ENCODE data around the gene SLC22A17.

The SLC22A17 gene

DNA sequence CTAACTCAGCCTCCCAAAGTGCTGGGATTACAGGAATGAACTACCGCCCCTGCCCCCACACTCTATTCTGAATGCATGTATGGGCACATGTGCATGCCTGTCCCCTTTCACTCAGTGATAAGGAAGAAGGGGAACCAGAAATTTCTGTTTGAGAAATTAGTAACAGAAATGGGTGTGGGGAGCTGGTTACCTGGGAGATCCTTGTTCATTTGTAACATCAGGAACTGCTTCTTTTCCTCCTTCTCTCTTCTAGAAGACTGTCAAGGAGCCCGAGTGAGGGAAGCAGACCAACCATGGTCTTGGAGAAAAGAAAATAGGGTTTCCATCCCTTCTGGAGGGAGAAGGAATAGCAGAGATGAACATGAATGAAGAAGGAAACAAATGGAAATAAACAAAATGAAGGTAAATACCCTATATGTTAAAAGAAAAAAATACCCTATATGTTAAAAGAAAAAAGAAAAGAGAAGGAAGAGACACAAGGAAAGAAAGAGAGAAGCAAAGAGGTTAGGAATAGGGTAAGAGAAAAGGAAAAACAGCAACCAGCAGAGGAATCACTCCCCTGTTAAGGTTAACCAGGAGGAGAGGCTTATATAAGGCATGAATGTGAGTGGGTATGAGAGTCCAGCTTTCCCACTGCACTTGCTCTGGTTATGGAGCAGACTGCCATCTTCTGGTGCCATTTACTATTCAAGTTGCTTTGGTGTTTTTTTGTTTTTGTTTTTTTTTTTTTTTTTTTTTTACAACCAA, 53.3 kb downstream of the SLC22A17 start:
- ATAC-seq (no peak), DNase-seq (ENCODE audit: low spot score in 2 of 2) (no peak)
- Mint-ChIP-seq H3K4me1 (peaks cover 40% of the 10 kb centered on the region), H3K27ac (peak overlapping the region; percentile 97), H3K4me3 (peak overlapping the region; percentile 97), H3K36me3 (peaks cover 63% of the 10 kb centered on the region), H3K9me3 (no peaks in the 10 kb centered on the region)

DNA sequence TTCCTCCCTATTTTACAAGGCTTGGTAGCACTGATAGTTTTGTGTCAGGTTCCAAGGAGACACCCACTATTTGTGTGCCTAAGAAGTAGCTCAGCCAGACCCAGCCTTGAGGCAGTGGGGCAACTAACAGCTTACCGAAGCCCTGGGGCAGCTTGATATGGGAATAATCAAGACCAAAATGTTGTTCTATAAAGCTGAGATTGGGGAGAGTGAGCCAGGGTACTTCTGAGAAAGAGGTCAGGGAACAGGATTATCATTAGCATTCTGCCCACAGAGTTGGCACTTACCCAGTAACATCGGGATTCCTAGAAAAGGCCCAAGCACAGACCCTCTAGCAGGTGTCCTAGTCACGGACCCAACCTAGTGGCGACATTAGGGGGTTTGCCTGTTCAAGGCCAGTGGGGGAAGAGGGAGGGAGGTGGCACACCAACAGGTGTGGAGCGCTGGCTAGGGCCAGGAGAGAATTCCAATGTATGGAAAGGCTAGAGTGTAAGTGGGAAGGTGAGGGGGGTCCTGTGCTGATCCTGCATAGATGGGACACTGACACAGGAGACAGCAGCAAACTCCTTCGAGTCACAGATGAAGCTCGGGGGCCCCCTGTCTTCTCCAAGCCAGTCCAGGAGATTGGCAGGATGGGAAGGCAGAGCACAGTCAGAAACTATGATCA, 54.9 kb downstream of the SLC22A17 start:
- H3K36me3 Mint-ChIP-seq = peaks cover 60% of the 10 kb centered on the region
- H3K4me3 Mint-ChIP-seq = no peak overlapping the region
- H3K9me3 Mint-ChIP-seq = no peaks in the 10 kb centered on the region
- DNase-seq (ENCODE audit: low spot score in 2 of 2) = no peak
- H3K27ac Mint-ChIP-seq = no peak overlapping the region
- ATAC-seq = no peak
- H3K4me1 Mint-ChIP-seq = peaks cover 33% of the 10 kb centered on the region

DNA sequence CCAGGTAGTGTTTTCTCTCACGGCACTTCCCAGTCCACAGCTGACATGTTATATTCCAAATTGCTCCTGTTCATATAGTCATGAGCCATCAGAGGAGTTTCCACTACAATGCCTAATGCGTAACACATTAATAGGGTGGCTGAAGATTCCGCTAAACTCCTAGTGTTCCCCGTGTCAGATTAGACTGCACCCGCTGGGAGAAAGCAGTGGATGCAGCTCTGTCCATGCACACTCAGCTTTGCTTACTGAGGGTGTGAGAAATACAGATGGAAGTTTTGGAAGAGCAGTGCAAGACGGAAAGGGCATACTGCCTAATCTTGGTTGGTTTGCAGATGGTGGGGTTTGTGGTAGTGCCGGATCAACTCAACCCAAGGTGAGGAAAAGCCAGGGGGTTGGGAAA, 55.6 kb downstream of the SLC22A17 start:
- no peak for ATAC-seq
- DNase-seq (ENCODE audit: low spot score in 2 of 2) = no peak
- H3K4me3 Mint-ChIP-seq = no peak overlapping the region
- H3K4me1 Mint-ChIP-seq = peaks cover 28% of the 10 kb centered on the region
- H3K36me3 Mint-ChIP-seq = peaks cover 56% of the 10 kb centered on the region
- H3K27ac Mint-ChIP-seq = no peak overlapping the region
- H3K9me3 Mint-ChIP-seq = no peaks in the 10 kb centered on the region
